Lower leg skin (tissue), 4 donors: ENCODE data around the gene BCAR3. TPM values are rescaled to one million over a fixed set of nuclear protein-coding genes. Genes with fewer than 3 reads are reported as not detected.
"Not testable (repeated sequence)": the region's sequence is repeated elsewhere in the genome, so short reads cannot be mapped to it uniquely, and the experiment has no call there.

Experiments used
- DNase-seq, 2 donors: peaks; one replicate each; pipeline ENCODE4 v3.0.0-alpha.2; 2019; ENCODE audit warnings: low spot score in 2 of 2
- H3K4me3 ChIP-seq: fragments of 200-600 bp; sonication (generic); 2 replicates; pipeline ENCODE4 v1.5.1; 2017; ENCODE audit warnings: mild to moderate bottlenecking, low read depth; ENCODE audit not compliant: poor library complexity, severe bottlenecking
- POLR2A ChIP-seq, 2 donors: fragments of 450-650 bp; IDR thresholded peaks; one replicate each; pipeline ENCODE4 v1.6.1; 2016 to 2017; ENCODE audit warnings: antibody characterized with exemption in 2 of 2, mild to moderate bottlenecking in 1 of 2, moderate library complexity in 1 of 2
- WGBS, 2 donors: methylation state at CpG; one replicate each; pipeline ENCODE4 v1.1.5; 2018; 5-methylcytosine and 5-hydroxymethylcytosine counted together
- intact Hi-C: fragments of 100-400 bp; cut with DNase I; formaldehyde crosslinking; loops from one replicate; pipeline ENCODE4 v1.15.0; 2023; ENCODE audit warnings: low total_unique reads
- total RNA-seq, 4 donors: library from RNA; depleted of rRNA; stranded (reverse); fragments of >200 nt; gene quantifications; one replicate each; pipeline ENCODE4 v1.1.0, GENCODE V29; 2016
- TF ChIP-seq, protein P1 (sequence below), 3 donors: fragments of 450-650 bp; IDR thresholded peaks; one replicate each; pipeline ENCODE4 v1.5.1; 2016; ENCODE audit warnings: antibody characterized with exemption in 3 of 3, mild to moderate bottlenecking in 3 of 3, moderate library complexity in 2 of 3

The BCAR3 gene
- total RNA-seq, 4 donors from 2014 or later: 41.8 to 57.5 (median 45.8) TPM

DNA sequence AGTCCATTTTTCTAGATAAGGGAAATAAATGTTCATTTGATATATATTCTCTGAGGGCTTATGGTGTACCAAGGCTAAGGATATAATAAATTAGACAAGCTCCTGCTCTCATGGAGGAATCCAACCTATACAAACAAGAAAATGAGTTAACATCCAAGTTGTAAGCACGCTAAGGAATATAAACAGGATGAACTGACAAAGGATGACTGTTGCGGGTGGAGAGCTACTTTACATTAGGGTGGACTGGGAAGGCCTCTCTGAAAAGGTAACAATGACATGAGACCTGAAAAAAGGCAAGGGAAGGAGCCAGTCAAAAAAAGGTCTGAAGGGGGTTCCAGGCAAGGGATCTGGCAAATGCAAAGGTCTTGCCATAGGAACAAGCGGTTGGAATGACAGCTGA lies 3.1 kb downstream of the BCAR3 start:
- H3K4me3 ChIP-seq: no peak overlapping the region
- no peak for DNase-seq
- intact Hi-C loops: no loop called here
- TF ChIP-seq, protein P1, sequence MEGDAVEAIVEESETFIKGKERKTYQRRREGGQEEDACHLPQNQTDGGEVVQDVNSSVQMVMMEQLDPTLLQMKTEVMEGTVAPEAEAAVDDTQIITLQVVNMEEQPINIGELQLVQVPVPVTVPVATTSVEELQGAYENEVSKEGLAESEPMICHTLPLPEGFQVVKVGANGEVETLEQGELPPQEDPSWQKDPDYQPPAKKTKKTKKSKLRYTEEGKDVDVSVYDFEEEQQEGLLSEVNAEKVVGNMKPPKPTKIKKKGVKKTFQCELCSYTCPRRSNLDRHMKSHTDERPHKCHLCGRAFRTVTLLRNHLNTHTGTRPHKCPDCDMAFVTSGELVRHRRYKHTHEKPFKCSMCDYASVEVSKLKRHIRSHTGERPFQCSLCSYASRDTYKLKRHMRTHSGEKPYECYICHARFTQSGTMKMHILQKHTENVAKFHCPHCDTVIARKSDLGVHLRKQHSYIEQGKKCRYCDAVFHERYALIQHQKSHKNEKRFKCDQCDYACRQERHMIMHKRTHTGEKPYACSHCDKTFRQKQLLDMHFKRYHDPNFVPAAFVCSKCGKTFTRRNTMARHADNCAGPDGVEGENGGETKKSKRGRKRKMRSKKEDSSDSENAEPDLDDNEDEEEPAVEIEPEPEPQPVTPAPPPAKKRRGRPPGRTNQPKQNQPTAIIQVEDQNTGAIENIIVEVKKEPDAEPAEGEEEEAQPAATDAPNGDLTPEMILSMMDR (IDR thresholded peaks at IDR 0.05): no peak
- no peak for TF ChIP-seq POLR2A (IDR thresholded peaks at IDR 0.05)
- 85% methylated on average over 3 of the region's 3 CpGs for WGBS, 2 donors

DNA sequence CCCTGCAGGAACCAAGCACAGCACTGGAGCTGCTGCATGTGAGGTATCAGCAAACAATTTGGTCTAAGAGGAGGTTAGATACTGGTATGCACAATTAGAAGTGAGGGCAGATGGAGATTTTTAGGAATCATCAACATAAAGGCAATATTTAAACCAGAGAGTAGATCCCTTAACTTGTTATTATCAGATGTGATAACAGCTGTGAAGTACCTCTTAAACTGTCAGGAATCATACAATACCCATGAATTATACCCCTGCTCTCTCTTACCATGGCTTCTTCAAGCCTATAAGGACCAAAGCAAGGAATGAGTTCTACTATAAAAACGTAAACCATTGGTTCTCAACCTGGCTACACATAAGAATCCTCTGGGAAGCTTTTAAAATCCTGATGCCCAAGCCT lies 3.9 kb downstream of the BCAR3 start:
- no peak for TF ChIP-seq POLR2A (IDR thresholded peaks at IDR 0.05)
- TF ChIP-seq, protein P1 (IDR thresholded peaks at IDR 0.05): no peak
- intact Hi-C loops: no loop called here
- DNase-seq: no peak
- 89 to 90% methylated on average over 1 of the region's 1 CpG for WGBS, 2 donors
- no peak overlapping the region for H3K4me3 ChIP-seq

DNA sequence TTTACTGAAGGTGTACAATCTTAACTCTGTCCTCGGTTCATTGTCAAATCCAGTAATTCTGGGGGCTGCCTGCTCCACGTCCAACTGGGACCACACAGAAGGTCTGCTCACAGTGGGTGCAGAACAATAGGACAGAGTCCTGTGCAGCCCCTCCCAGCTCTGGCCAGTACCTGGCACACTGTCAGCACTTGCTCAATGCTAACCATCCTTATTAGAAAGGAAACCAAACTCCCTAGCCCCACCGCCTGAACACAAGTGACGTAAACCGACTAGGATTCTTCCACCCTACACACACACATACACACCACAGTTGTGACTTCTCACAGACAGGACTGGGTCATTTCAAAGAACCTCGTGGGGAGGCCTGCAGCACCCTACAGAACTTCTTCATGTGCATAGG lies 5.2 kb downstream of the BCAR3 start:
- peak in 1 of 2 donors; percentile 81 for DNase-seq
- 78 to 88% methylated on average over 6 of the region's 6 CpGs for WGBS, 2 donors
- TF ChIP-seq POLR2A (IDR thresholded peaks at IDR 0.05): no peak
- intact Hi-C loops: no loop called here
- no peak overlapping the region for H3K4me3 ChIP-seq

DNA sequence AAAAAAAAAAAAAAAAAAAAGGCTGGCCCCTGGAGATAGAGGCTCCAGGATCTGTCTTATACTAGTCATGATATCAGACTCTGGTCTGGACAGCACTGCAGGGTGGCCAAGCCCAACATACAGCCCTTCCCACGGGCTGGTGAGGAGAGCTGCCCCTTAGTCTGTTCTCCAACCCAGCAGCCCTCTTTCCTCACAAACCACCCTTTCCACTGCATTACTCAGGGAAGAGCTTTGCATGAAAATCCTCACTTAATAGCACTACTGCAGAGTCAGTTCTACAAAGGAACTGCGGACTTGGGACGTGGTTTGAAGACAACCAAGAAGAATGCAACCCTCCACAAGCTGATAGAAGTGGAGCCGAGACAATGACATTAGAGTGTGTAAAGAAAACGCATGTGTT lies 5.7 kb downstream of the BCAR3 start:
- TF ChIP-seq, protein P1 (IDR thresholded peaks at IDR 0.05): no peak
- no peak for TF ChIP-seq POLR2A (IDR thresholded peaks at IDR 0.05)
- intact Hi-C loops: no loop called here
- H3K4me3 ChIP-seq: no peak overlapping the region
- no peak for DNase-seq
- 89 to 91% methylated on average over 5 of the region's 5 CpGs for WGBS, 2 donors

DNA sequence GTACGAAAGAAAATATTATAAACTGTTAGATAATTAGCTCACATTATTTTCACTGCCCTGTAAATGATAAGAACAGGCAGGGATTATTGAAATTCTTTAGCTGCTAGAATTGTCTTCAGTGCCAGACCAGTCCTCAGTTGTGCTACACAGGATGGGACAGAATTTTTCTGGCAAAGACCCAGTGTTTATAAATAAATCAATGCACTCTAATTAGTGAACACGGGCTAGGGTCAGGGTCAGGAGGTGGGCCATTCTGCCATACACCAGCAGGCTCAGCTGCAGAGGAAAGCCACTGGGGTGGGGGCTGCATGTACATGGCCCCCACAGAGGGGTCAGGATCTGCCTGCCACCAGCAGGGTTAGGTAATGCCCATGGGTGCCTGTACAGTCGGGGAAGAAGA lies 6.4 kb downstream of the BCAR3 start:
- DNase-seq: peak in 1 of 2 donors; percentile 37
- TF ChIP-seq, protein P1 (IDR thresholded peaks at IDR 0.05): no peak
- TF ChIP-seq POLR2A (IDR thresholded peaks at IDR 0.05): no peak
- 61 to 63% methylated on average over 3 of the region's 3 CpGs for WGBS, 2 donors
- H3K4me3 ChIP-seq: no peak overlapping the region
- intact Hi-C loops: no loop called here

DNA sequence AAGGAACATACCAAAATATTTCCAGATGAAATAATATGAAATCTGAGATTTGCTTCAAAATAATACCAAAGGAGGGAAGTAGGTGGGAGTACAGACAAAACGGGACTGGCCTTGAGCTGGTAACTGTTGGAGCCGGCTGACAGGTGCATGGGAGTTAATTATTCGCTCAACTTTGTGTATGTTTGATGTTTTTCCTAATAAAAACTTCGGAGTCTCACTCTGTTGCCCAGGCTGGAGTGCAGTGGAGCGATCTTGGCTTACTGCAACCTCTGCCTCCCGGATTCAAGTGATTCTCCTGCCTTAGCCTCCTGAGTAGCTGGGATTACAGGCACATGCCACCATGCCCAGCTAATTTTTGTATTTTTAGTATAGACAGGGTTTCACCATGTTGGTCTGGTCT lies 7.6 kb downstream of the BCAR3 start:
- H3K4me3 ChIP-seq, intact Hi-C loops: not testable (repeated sequence)
- 89 to 94% methylated on average over 6 of the region's 6 CpGs for WGBS, 2 donors
- DNase-seq: peak in 1 of 2 donors; percentile 75

DNA sequence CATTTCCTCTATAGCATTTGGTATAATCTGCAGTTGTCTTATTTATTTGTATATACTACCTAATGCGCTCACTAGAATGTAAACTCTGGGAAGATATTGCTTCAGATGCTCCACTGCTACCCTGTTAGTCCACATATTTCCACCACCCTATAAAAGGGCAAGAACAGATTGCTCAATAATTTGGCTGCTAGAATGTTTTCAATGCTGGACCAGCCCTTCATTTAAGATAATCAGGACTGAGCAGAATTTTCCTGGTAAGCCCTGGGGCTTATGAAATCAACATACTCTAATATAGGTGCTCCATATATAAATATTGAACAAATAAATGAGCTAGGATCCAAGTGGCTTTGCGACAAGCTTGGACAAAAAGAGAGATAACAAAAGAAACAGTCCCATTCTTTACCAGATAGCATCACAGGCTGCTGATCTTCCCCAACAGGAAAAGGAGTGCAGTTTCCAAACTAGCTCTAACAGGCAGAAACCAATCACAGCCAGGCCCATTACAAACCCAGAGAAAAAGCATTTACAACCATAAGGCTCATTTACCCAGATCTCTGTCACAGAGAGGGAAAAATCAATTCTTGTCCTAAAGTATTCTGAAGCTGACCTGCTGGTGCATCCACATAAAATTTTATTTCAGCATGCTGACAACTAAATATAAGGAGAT lies 8.3 kb downstream of the BCAR3 start:
- DNase-seq: no peak
- TF ChIP-seq POLR2A (IDR thresholded peaks at IDR 0.05): no peak
- TF ChIP-seq, protein P1 (IDR thresholded peaks at IDR 0.05): no peak
- intact Hi-C loops: no loop called here
- no peak overlapping the region for H3K4me3 ChIP-seq
- WGBS, 2 donors: 48 to 61% methylated on average over 2 of the region's 2 CpGs
